Measurements from ENCODE around the gene NTRK3. TPM values are rescaled to one million over a fixed set of nuclear protein-coding genes. Genes with fewer than 3 reads are reported as not detected.

NTRK3 gene
- total RNA-seq, 2 donors from 2014 or later: 4.2 to 7.2 TPM

- H3K9me3 ChIP-seq: no peaks in the 10 kb centered on the region
- TF ChIP-seq POLR2AphosphoS5 (IDR thresholded peaks at IDR 0.05): no peak
- no peak for TF ChIP-seq POLR2A (IDR thresholded peaks at IDR 0.05)
- TF ChIP-seq CTCF (IDR thresholded peaks at IDR 0.05): no peak
- no peaks in the 10 kb centered on the region for H3K27me3 ChIP-seq (replicated peaks; ENCODE audit: insufficient read depth)
- intact Hi-C loops (cut with DNase I): no loop called here
- DNase-seq (ENCODE audit: low spot score): no peak
- no peaks in the 10 kb centered on the region for H3K4me1 ChIP-seq (replicated peaks)
- 70% methylated on average over 3 of the region's 3 CpGs for WGBS
- no peak overlapping the region for H3K4me3 ChIP-seq
- no peaks in the 10 kb centered on the region for H3K36me3 ChIP-seq
- H3K27ac ChIP-seq: no peak overlapping the region
Observed at GRCh38 chr15:88120026-88120425, 136.5 kb downstream of the NTRK3 start.

- no peak for DNase-seq (ENCODE audit: low spot score)
- no peak for TF ChIP-seq CTCF (IDR thresholded peaks at IDR 0.05)
- TF ChIP-seq POLR2A (IDR thresholded peaks at IDR 0.05): no peak
- TF ChIP-seq POLR2AphosphoS5 (IDR thresholded peaks at IDR 0.05): no peak
- Histone ChIP-seq H3K27ac (no peak overlapping the region), H3K9me3 (no peaks in the 10 kb centered on the region), H3K4me1 (replicated peaks) (no peaks in the 10 kb centered on the region), H3K27me3 (replicated peaks; ENCODE audit: insufficient read depth) (no peaks in the 10 kb centered on the region), H3K36me3 (no peaks in the 10 kb centered on the region), H3K4me3 (no peak overlapping the region)
- intact Hi-C loops (cut with DNase I): no loop called here
- 93% methylated on average over 7 of the region's 7 CpGs for WGBS
Observed at GRCh38 chr15:88118741-88119140, 137.8 kb downstream of the NTRK3 start.

- Histone ChIP-seq H3K9me3 (no peaks in the 10 kb centered on the region), H3K27ac (no peak overlapping the region), H3K27me3 (replicated peaks; ENCODE audit: insufficient read depth) (no peaks in the 10 kb centered on the region), H3K36me3 (no peaks in the 10 kb centered on the region), H3K4me1 (replicated peaks) (no peaks in the 10 kb centered on the region), H3K4me3 (no peak overlapping the region)
- TF ChIP-seq CTCF (IDR thresholded peaks at IDR 0.05): no peak
- WGBS: 89% methylated on average over 6 of the region's 6 CpGs
- intact Hi-C loops (cut with DNase I): no loop called here
- no peak for DNase-seq (ENCODE audit: low spot score)
Observed at GRCh38 chr15:88118035-88118434, 138.5 kb downstream of the NTRK3 start.

GRCh38 chr15:88115486-88116152 is 140.9 kb downstream of the NTRK3 start:
- DNase-seq (ENCODE audit: low spot score): peak; percentile 88
- H3K4me3 ChIP-seq: no peak overlapping the region
- intact Hi-C loops (cut with DNase I): no loop called here
- no peaks in the 10 kb centered on the region for H3K27me3 ChIP-seq (replicated peaks; ENCODE audit: insufficient read depth)
- H3K36me3 ChIP-seq: no peaks in the 10 kb centered on the region
- H3K9me3 ChIP-seq: no peaks in the 10 kb centered on the region
- WGBS: 29% methylated on average over 12 of the region's 12 CpGs
- H3K27ac ChIP-seq: peak overlapping the region in 1 of 2 donors; percentile 58
- peak; percentile 61 for TF ChIP-seq POLR2AphosphoS5 (IDR thresholded peaks at IDR 0.05)
- TF ChIP-seq POLR2A (IDR thresholded peaks at IDR 0.05): no peak
- peak in 1 of 4 experiments; percentile 7 for TF ChIP-seq CTCF (IDR thresholded peaks at IDR 0.05)
- no peaks in the 10 kb centered on the region for H3K4me1 ChIP-seq (replicated peaks)

GRCh38 chr15:88113613-88114308 is 142.8 kb downstream of the NTRK3 start:
- DNase-seq (ENCODE audit: low spot score): no peak
- Histone ChIP-seq H3K36me3 (no peaks in the 10 kb centered on the region), H3K4me1 (replicated peaks) (no peaks in the 10 kb centered on the region), H3K9me3 (no peaks in the 10 kb centered on the region), H3K27ac (no peak overlapping the region), H3K27me3 (replicated peaks; ENCODE audit: insufficient read depth) (no peaks in the 10 kb centered on the region), H3K4me3 (no peak overlapping the region)
- 50% methylated on average over 1 of the region's 1 CpG for WGBS
- intact Hi-C loops (cut with DNase I): no loop called here
- no peak for TF ChIP-seq POLR2A (IDR thresholded peaks at IDR 0.05)
- TF ChIP-seq POLR2AphosphoS5 (IDR thresholded peaks at IDR 0.05): no peak
- no peak for TF ChIP-seq CTCF (IDR thresholded peaks at IDR 0.05)

All from prostate gland (tissue), 2 donors.